GM10248 (cell line): ENCODE measurements around the gene NR2F1.

ENCODE experiments used
- CTCF ChIA-PET: fragments of 300-600 bp; sonication (Branson Sonifier 250); formaldehyde crosslinking; extraction: SDS; loops from one replicate; lab custom pipeline; 2021; ENCODE audit warnings: antibody characterized with exemption; lab: Yijun Ruan, JAX
- POLR2A ChIA-PET: fragments of 350-650 bp; sonication (Branson Sonifier 250); formaldehyde crosslinking; extraction: SDS; loops from one replicate; lab custom pipeline; 2020; ENCODE audit warnings: antibody characterized with exemption; lab: Yijun Ruan, JAX
- DNase-seq: peaks from one replicate; pipeline ENCODE4 v3.0.0; 2012; ENCODE audit errors: extremely low spot score
- TF ChIP-seq, protein P1 (sequence below): IDR thresholded peaks from 2 replicates; pipeline ENCODE4 v1.5.1; 2012; ENCODE audit warnings: mild to moderate bottlenecking, low read depth; ENCODE audit errors: extremely low read depth, missing control alignments, control extremely low read depth

NR2F1 gene

DNA sequence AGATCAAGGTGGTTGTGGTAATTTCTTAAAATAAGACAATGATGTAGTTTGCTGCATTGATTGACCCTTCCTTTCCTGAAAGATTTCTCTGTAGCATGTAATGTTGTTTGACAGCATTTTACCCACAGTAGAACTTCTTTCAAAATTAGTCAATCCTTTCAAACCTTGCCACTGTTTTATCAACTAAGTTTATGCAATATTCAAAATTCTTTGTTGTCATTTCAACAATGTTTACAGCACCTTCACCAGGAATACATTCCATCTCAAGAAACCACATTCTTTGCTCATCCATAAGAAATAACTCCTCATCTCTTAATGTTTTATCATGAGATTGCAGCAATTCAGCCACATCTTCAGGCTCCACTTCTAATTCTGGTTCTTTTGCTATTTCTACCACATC, 43.8 kb downstream of the NR2F1 start:
- ChIA-PET CTCF (no interaction called here), POLR2A (no interaction called here)
- DNase-seq, result no peak
- TF ChIP-seq, protein P1, sequence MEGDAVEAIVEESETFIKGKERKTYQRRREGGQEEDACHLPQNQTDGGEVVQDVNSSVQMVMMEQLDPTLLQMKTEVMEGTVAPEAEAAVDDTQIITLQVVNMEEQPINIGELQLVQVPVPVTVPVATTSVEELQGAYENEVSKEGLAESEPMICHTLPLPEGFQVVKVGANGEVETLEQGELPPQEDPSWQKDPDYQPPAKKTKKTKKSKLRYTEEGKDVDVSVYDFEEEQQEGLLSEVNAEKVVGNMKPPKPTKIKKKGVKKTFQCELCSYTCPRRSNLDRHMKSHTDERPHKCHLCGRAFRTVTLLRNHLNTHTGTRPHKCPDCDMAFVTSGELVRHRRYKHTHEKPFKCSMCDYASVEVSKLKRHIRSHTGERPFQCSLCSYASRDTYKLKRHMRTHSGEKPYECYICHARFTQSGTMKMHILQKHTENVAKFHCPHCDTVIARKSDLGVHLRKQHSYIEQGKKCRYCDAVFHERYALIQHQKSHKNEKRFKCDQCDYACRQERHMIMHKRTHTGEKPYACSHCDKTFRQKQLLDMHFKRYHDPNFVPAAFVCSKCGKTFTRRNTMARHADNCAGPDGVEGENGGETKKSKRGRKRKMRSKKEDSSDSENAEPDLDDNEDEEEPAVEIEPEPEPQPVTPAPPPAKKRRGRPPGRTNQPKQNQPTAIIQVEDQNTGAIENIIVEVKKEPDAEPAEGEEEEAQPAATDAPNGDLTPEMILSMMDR, result no peak

- DNase-seq, result no peak
- CTCF ChIA-PET, result no interaction called here
- TF ChIP-seq, protein P1, result no peak
- POLR2A ChIA-PET, result no interaction called here
Measured at GRCh38 chr5:93632327-93632726, 49.3 kb downstream of the NR2F1 start.

DNA sequence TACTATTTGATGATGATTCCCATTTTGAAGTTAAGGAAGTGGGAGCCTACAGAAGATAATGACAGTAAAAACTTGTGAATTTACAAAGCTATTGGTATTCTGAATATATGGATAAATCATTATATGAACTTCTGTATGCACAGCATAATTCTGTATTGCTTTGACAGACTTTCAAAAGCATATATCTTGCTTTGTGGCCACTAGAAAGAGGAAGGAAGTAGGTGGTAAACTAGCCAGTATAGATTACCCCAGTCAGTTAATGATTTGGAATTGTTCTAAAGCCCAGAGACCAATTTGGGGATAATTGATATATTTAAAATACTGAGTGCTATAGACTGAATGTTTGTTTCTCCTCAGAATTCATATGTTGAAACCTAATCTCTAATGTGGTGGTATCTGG, 53.0 kb downstream of the NR2F1 start:
- ChIA-PET CTCF (interaction anchor here (1.0 kb wide), 1 partner anchor 13 kb away, joined by 3 read pairs; no protein-coding TSS in a partner anchor), POLR2A (no interaction called here)
- DNase-seq, result no peak
- TF ChIP-seq, protein P1, result no peak

DNA sequence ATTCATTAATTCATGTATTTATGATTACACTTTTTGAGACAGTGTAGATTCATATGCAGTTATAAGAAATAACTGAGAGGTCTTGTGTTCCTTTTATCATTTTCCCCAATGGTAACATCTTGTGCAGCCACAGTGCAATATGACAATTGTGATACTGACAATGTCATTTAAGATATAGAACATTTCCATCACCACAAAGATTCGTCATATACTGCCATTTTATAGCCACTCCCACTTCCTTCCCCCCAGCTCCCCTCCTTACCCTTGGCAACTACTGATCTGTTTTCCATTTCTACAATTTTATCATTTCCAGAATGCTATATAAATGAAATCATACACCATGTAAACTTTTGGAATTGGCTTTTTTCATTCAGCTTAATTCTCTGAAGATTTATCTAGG, 53.8 kb downstream of the NR2F1 start:
- TF ChIP-seq, protein P1, result no peak
- POLR2A ChIA-PET, result no interaction called here
- DNase-seq, result no peak
- CTCF ChIA-PET, result interaction anchor here (1.0 to 1.3 kb wide), 2 partner anchors 14 kb away, joined by 3 read pairs; no protein-coding TSS in a partner anchor

DNA sequence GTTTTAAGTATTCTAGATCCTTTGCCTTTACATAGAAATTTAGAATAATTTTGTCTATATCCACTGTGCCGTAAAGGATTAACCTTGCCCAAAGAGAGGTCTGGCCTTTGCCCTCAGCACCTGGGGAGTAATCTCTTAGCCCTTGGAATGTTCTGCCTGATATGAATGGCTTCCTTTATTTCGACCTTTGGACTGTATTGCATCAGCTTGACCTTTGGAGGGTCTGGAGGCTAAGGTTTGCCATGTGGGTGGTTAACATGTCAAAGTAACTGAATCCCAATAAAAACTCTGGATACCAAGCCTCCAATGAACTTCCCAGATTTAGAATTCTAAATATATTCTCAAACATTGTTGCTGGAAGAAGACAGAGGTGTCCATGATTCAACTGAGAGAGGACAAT, 54.7 kb downstream of the NR2F1 start:
- DNase-seq, result no peak

GRCh38 chr5:93642526-93642925, 59.5 kb downstream of the NR2F1 start:
- DNase-seq, result no peak
- ChIA-PET CTCF (no interaction called here), POLR2A (no interaction called here)
- TF ChIP-seq, protein P1, result no peak

More for the DNA sequence above, 54.7 kb downstream of the NR2F1 start:
- CTCF ChIA-PET, result interaction anchor here (1.3 kb wide), 1 partner anchor 13 kb away, joined by 3 read pairs; no protein-coding TSS in a partner anchor
- POLR2A ChIA-PET, result no interaction called here
- TF ChIP-seq, protein P1, result no peak
